Endothelial cell of umbilical vein (primary cell): ENCODE results near the gene AGBL3. TPM values are rescaled to one million over a fixed set of nuclear protein-coding genes. Genes with fewer than 3 reads are reported as not detected.

Source experiments
- BruUV-seq: library from RNA; stranded (reverse); fragments of 400-500 nt; replicated peaks from 2 replicates; lab custom pipeline; 2021; lab: Mats Ljungman, UMichigan
- CTCF ChIA-PET: fragments of 300-600, 350-600 bp; sonication (Branson Sonifier 250); formaldehyde crosslinking; loops from one replicate; lab custom pipeline; 2021; ENCODE audit warnings: antibody characterized with exemption, inconsistent platforms; lab: Charles Lee
- POLR2A ChIA-PET: fragments of 300-600, 350-600 bp; sonication (Branson Sonifier 250); formaldehyde crosslinking; loops from one replicate; lab custom pipeline; 2021; ENCODE audit warnings: antibody characterized with exemption, inconsistent platforms; lab: Charles Lee
- DNase-seq: peaks from one replicate; pipeline ENCODE4 v3.0.0-alpha.2; 2011; ENCODE audit warnings: low read depth, low spot score
- FAIRE-seq: peaks from 2 replicates; lab custom pipeline; 2011; peaks lifted over from hg19 to GRCh38; lab: Jason Lieb, UNC
- H2AFZ ChIP-seq: 2 replicates; pipeline ENCODE4 v1.6.0; 2012; ENCODE audit warnings: low read depth, low read length, control low read depth, inconsistent platforms
- H3K27ac ChIP-seq: 2 replicates; pipeline ENCODE4 v1.5.1; 2011; ENCODE audit warnings: low read depth, mild to moderate bottlenecking, control low read depth, low read length, moderate library complexity; ENCODE audit not compliant: insufficient read depth
- H3K27me3 ChIP-seq, 2 experiments: 2 replicates each; pipeline versions ENCODE4 v1.6.0 to v1.6.1; 2011; ENCODE audit warnings: low read length in 2 of 2, mixed read lengths in 1 of 2; ENCODE audit not compliant: control insufficient read depth in 2 of 2, insufficient read depth in 2 of 2
- H3K36me3 ChIP-seq, 2 experiments: 2 replicates in 1 of 2; 3 replicates in 1 of 2; pipeline ENCODE4 v1.5.1; 2011; ENCODE audit warnings: low read length in 2 of 2, mild to moderate bottlenecking in 1 of 2, moderate library complexity in 1 of 2; ENCODE audit not compliant: control insufficient read depth in 2 of 2, insufficient read depth in 2 of 2; ENCODE audit errors: extremely low read depth in 1 of 2
- H3K4me1 ChIP-seq: 3 replicates; pipeline ENCODE4 v1.5.1; 2011; ENCODE audit warnings: mild to moderate bottlenecking, low read length; ENCODE audit not compliant: control insufficient read depth, insufficient read depth; ENCODE audit errors: extremely low read depth
- H3K4me2 ChIP-seq: 2 replicates; pipeline ENCODE4 v1.6.1; 2011; ENCODE audit warnings: low read length, control low read depth, mixed read lengths; ENCODE audit not compliant: insufficient read depth
- H3K4me3 ChIP-seq, 3 experiments: fragments of 200-600 bp in 1 of 3; sonication (generic), shearing (Covaris generic) in 1 of 3; replicated peaks in 1 of 3; 2 replicates each; pipeline ENCODE4 v1.5.1; 2011 to 2016; ENCODE audit warnings: control low read depth in 3 of 3, low read length in 3 of 3, mild to moderate bottlenecking in 2 of 3, inconsistent platforms in 1 of 3, low read depth in 1 of 3, moderate library complexity in 1 of 3; ENCODE audit not compliant: insufficient read depth in 1 of 3
- H3K79me2 ChIP-seq: 2 replicates; pipeline ENCODE4 v1.6.0; 2012; ENCODE audit warnings: low read length, inconsistent platforms; ENCODE audit not compliant: control insufficient read depth, insufficient read depth
- H3K9ac ChIP-seq: replicated peaks from 2 replicates; pipeline ENCODE3; 2011; ENCODE audit warnings: low read length, control low read depth; ENCODE audit not compliant: insufficient read depth; ENCODE audit errors: extremely low read depth
- H3K9me1 ChIP-seq: replicated peaks from 3 replicates; pipeline ENCODE4 v1.6.0; 2011; ENCODE audit warnings: mild to moderate bottlenecking, low read length; ENCODE audit not compliant: control insufficient read depth, insufficient read depth; ENCODE audit errors: extremely low read depth
- H3K9me3 ChIP-seq: replicated peaks from 2 replicates; pipeline ENCODE4 v1.5.1; 2012; ENCODE audit warnings: low read length, inconsistent platforms; ENCODE audit not compliant: control insufficient read depth, insufficient read depth
- H4K20me1 ChIP-seq: replicated peaks from 2 replicates; pipeline ENCODE3; 2011; ENCODE audit warnings: mild to moderate bottlenecking, low read length; ENCODE audit not compliant: control insufficient read depth, insufficient read depth; ENCODE audit errors: extremely low read depth
- EZH2 ChIP-seq: IDR thresholded peaks from 2 replicates; pipeline ENCODE4 v1.6.1; 2012; ENCODE audit warnings: borderline replicate concordance, low read depth, mild to moderate bottlenecking, moderate library complexity, low read length, inconsistent platforms; ENCODE audit not compliant: severe bottlenecking
- FOS ChIP-seq: IDR thresholded peaks from 2 replicates; pipeline ENCODE4 v1.6.1; 2011; ENCODE audit warnings: mild to moderate bottlenecking, low read length, moderate library complexity, borderline replicate concordance; ENCODE audit not compliant: insufficient read depth
- GATA2 ChIP-seq: IDR thresholded peaks from 2 replicates; pipeline ENCODE4 v1.7.0; 2011; ENCODE audit warnings: low read depth, mild to moderate bottlenecking, moderate library complexity, mixed read lengths, low read length; ENCODE audit not compliant: insufficient read length, insufficient read depth
- JUN ChIP-seq: IDR thresholded peaks from 2 replicates; pipeline ENCODE4 v1.6.1; 2011; ENCODE audit warnings: borderline replicate concordance, low read depth; ENCODE audit not compliant: insufficient read length, insufficient read depth
- MYC ChIP-seq: IDR thresholded peaks from one replicate; pipeline ENCODE4 v1.6.1; 2011; ENCODE audit warnings: mild to moderate bottlenecking, low read depth, low read length
- POLR2A ChIP-seq: IDR thresholded peaks from 2 replicates; pipeline ENCODE4 v1.6.1; 2012; ENCODE audit warnings: low read depth, mild to moderate bottlenecking, control low read depth, low read length
- POLR2AphosphoS5 ChIP-seq: IDR thresholded peaks from 2 replicates; pipeline ENCODE4 v1.6.1; 2012; ENCODE audit warnings: low read depth, mild to moderate bottlenecking, control low read depth, low read length, moderate library complexity; ENCODE audit not compliant: insufficient read depth
- dilution Hi-C: fragments of 300-500 bp; cut with MboI; formaldehyde crosslinking; loops from one replicate; pipeline ENCODE4 v1.15.0; 2019; ENCODE audit warnings: low sequenced_read_pairs; ENCODE audit not compliant: extremely low pct_ligation_motif_present
- intact Hi-C: fragments of 100-400 bp; cut with micrococcal nuclease; formaldehyde crosslinking; loops from one replicate; pipeline ENCODE4 v1.10.0; 2022
- polyA plus RNA-seq, 4 experiments: library from polyadenylated mRNA; depleted of rRNA in 3 of 4; stranded (reverse) in 3 of 4; unstranded in 1 of 4; fragments of >200 nt; gene quantifications; 2 replicates each; pipeline versions ENCODE4 v1.2.1 to v1.2.3, GENCODE V29; 2011 to 2012; ENCODE audit warnings: missing spikeins in 1 of 4
- total RNA-seq: library from RNA; stranded (reverse); gene quantifications from 2 replicates; pipeline ENCODE4 v1.2.3, GENCODE V29; 2021
- TF ChIP-seq, protein P1 (sequence below): IDR thresholded peaks from 2 replicates; pipeline ENCODE4 v1.6.1; 2011; ENCODE audit not compliant: insufficient read depth, insufficient read length
- TF ChIP-seq, protein P2 (sequence below), 2 donors: IDR thresholded peaks; 1 replicate in 1 of 2; 2 replicates in 1 of 2; pipeline ENCODE4 v1.5.1; 2011; ENCODE audit warnings: low read length in 2 of 2, mild to moderate bottlenecking in 2 of 2, moderate library complexity in 2 of 2, control low read depth in 1 of 2, inconsistent platforms in 1 of 2, low read depth in 1 of 2; ENCODE audit not compliant: insufficient read depth in 1 of 2; ENCODE audit errors: extremely low read depth in 1 of 2

AGBL3 gene
- total and polyA plus RNA-seq, 2 donors (not counting 3 experiments of a cell fraction or from before 2014, with no cell fraction given), result 0.97 to 3.2 TPM

GRCh38 chr7:135114622-135115021 lies 128.3 kb downstream of the AGBL3 start:
- Histone ChIP-seq H3K36me3 (no peaks in the 10 kb centered on the region), H3K27me3 (no peaks in the 10 kb centered on the region), H4K20me1 (no peaks in the 10 kb centered on the region), H3K4me3 (no peak overlapping the region), H3K4me1 (peaks cover 4% of the 10 kb centered on the region), H3K9me1 (no peaks in the 10 kb centered on the region), H3K4me2 (no peak overlapping the region), H3K27ac (no peak overlapping the region), H3K9me3 (no peaks in the 10 kb centered on the region), H3K9ac (no peak overlapping the region), H3K79me2 (no peaks in the 10 kb centered on the region), H2AFZ (no peak overlapping the region)
- ChIA-PET CTCF (interaction anchor here (1.9 kb wide), 1 partner anchor 20 kb away, joined by 5 read pairs; no protein-coding TSS in a partner anchor), POLR2A (no interaction called here)
- TF ChIP-seq, protein P1, sequence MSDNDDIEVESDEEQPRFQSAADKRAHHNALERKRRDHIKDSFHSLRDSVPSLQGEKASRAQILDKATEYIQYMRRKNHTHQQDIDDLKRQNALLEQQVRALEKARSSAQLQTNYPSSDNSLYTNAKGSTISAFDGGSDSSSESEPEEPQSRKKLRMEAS, result no peak
- TF ChIP-seq POLR2AphosphoS5 (no peak), POLR2A (no peak), FOS (no peak), MYC (no peak), JUN (no peak), EZH2 (no peak), GATA2 (no peak)
- TF ChIP-seq, protein P2, sequence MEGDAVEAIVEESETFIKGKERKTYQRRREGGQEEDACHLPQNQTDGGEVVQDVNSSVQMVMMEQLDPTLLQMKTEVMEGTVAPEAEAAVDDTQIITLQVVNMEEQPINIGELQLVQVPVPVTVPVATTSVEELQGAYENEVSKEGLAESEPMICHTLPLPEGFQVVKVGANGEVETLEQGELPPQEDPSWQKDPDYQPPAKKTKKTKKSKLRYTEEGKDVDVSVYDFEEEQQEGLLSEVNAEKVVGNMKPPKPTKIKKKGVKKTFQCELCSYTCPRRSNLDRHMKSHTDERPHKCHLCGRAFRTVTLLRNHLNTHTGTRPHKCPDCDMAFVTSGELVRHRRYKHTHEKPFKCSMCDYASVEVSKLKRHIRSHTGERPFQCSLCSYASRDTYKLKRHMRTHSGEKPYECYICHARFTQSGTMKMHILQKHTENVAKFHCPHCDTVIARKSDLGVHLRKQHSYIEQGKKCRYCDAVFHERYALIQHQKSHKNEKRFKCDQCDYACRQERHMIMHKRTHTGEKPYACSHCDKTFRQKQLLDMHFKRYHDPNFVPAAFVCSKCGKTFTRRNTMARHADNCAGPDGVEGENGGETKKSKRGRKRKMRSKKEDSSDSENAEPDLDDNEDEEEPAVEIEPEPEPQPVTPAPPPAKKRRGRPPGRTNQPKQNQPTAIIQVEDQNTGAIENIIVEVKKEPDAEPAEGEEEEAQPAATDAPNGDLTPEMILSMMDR (IDR thresholded peaks at IDR 0.05; ENCODE audit: extremely low read depth in 1 of 2, insufficient read depth in 1 of 2, low read depth in 1 of 2, low read length in 2 of 2), result no peak
- dilution Hi-C loops, result no loop called here
- DNase-seq (no peak), FAIRE-seq (no peak)
- intact Hi-C loops, result no loop called here
- no TSS peak for BruUV-seq
